Measurements from ENCODE around the gene MAST3.
A peak's percentile ranks its signal among the peaks of the same experiment; 100 is the strongest.
"Not testable (repeated sequence)": the region's sequence is repeated elsewhere in the genome, so short reads cannot be mapped to it uniquely, and the experiment has no call there.

MAST3 gene

DNA sequence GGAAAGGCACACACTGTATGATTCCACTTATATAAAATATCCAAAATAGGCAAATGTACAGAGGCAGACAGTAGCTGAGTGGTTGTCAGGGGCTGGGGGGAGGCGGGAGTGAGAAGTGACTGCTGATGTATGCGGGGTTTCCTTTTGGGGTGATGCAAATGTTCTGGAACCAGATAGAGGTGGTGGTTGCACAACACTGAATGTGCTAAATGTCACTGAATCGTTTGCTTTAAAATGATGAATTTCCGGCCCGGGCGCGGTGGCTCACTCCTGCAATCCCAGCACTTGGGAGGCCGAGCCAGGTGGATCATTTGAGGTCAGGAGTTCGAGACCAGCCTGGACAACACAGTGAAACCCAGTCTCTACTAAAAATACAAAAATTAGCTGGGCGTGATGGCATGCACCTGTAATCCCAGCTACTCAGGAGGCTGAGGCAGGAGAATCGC is 8.5 kb upstream of the MAST3 start:
- not testable (repeated sequence) for DNase-seq

DNA sequence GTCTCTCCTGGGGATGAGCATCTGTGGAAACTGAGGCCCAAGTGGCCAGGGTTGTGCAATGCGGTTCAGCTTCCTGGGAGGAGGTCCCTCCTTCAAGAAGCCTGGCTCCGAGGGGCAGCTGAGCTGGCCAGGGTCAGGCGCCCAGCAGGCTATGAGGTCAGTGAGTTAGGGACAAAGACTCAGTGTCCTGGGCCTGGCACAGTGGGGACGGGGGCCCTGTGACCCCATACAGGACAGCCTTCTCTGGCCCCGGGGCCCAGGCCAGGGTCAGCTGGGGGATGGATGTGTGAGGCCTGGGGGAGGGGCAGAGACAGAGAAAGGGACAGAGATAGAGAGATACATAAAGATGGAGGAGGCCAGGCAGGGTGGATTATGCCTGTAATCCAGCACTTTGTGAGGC is 7.9 kb upstream of the MAST3 start:
- DNase-seq, result no peak

DNA sequence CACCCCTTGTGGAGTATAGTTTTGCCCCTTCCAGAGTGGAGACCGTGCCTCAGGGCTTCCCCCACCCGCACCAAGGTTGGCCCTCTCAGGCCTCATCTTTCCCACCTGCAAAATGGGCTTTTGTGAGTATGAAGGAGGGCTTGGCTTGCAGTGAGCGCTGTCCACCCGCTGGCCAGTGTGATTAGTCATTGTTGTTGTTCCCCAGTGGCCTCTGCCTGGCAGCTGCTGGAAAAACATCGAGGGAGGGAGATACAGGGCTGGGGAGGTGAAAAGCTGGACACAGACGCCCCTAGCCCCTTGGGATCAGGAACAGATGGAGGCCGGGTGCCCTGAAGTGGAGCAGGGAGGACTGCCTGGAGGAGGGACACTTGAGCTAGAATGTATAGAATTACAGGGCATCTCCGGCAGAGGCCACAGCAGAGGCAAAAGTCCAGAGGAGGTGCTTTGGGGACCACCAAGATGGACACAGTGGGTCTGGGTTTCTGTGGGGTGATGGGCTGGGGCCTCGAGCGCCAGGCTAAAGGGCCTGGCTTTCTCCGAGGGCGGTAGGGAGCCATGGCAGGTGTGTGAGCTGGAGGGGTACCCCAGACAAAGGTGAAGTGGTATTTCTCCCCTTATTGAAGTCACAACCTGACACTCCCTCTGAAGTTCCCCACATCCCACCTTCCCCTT is 6.9 kb upstream of the MAST3 start:
- no peak for DNase-seq

DNA sequence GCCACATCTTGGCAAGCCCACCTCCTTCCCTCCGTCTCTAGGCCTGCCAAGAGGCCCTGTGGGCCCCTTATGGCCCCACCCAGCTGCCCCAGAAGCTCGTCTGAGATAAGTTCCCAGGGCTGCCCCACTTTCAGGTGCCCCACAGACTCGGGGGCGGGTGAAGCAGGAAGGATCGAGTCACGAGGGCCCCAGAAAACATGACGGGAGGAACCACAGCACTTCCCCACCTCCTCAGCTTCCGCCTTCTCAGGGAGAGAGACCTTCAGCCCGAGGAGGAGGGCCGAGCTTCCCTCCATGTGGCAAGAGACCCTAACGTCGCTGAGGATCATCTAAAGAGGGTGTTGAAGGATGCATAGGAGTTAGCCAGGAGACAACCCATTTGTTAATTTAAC is 6.4 kb upstream of the MAST3 start:
- no peak for DNase-seq

DNA sequence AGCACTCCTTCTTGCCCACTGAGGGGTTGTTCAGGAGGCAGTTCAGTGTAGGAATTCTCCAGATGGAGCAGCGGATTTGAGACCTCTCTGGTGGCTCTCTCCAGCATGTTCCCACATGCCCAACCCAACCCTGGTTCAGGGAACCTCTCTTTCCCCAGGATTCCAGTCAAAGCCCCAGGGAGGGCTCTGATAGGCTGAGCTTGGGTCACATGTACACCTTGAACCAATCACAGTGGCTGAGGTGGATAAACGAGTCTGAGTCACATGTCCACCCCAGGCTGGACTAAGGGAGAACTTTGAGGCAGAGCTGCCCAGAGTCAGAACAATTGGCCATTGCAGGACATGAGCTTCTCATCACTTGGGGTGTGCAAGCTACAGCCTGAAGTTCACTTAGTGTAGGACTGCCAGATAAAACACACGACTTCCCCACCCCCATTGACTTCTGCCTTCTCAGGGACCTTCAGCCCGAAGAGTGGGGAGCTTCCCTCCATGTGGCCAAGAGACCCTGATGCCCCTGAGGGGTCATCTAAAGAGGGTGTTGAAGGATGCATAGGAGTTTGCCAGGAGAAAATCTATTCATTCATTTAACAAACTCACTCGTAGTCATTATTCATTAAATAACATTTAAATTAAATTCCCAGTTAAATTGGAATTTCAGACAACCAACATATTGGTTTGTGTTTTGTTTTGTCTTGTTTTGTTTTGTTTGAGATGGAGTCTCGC is 4.0 kb upstream of the MAST3 start:
- DNase-seq, result no peak

DNA sequence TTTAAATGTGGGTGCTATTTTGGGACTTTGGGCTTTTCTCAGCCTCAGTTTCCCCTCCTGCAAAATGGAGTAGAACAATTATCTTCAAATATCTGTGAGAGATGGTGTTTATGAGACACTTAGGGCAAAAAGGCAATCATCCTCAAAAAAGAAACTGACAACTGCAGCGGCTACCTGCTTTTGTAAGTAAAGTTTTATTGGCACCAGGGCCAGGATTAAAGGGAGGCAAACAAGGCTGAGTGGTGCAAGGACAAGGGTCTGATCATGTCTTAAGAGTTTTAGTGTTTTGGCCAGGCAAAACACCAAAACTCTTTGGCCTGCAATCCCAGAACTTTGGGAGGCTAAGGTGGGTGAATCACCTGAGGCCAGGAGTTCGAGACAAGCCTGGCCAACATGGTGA is 1.3 kb upstream of the MAST3 start:
- no peak for DNase-seq

DNA sequence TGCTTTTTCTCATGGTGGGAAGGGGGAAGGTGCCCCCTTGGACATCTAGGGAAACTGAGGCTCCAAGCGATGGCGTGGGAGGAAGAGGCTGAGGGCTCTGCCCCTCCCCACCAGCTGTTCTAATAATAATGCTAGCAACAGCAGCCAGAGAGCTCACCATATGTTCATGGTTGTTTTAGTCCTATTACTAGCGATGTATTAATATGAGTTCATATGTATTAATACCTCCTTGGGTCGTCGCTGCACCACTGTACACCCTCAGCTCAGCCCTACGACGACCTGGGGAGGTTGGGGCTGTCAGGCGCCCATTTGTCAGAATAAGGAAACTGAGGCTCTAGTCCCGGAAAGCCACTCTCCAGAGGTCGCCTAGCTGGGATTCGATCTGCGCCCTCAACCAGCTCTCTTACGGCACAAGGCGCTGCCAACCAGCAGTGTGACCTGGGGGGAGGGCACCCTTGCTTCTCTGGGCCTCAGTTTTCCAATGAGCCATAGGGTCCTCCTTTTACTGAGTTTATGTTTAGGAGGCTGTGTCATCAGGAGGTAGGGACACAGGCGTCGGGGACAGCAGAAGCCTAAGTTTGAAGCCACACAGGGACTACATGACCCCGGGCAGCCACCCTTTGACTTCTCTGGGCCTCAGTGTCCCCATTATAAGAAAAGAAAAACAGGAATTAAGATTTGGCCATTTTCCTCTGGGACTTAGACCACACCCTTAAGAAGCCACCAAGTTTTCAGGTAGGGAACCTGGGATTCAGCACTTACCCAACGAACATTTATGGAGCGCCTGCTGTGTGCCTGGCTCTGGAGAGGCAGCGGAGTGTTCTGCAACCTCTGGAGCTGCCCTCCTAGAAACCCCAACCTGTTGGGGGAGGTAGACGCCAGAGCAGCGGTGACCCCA is 664 bp downstream of the MAST3 start:
- no peak for DNase-seq

DNA sequence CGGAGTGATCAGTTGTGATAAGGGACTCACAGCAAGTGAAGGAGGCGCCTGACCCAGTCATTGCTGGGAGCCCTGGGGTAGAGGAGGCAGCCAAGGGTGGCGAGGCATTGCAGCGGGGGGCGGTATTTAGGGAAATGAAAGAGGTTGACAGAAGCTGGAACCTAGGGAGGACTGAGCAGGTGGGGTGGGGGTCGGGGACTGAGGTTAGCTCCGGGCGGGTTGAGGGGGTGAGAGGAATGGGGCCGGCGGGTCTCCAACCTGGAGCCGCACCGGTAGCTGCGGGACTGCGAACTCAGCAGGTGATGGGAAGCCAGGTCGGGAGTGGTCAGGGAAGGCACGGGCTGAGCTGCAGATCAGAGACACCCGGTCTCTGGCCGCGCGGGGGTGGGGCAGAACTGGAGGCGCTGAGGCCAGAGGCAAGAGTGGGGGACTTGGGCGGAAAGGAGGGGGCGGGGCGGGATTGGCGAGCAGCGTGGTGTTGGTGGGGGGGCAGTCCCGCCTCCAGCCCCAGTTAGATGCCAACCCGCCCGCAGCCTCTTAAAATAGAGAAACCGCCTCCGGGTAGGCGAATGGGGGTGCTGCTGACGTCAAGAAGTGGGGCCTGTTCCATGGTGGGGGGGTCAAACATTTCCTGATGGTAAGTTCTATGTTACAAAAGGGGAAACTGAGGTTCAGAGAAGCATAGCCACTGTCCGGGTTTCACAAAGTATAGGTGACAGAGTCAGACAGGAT is 1.5 kb downstream of the MAST3 start:
- DNase-seq, result peak; percentile 70

DNA sequence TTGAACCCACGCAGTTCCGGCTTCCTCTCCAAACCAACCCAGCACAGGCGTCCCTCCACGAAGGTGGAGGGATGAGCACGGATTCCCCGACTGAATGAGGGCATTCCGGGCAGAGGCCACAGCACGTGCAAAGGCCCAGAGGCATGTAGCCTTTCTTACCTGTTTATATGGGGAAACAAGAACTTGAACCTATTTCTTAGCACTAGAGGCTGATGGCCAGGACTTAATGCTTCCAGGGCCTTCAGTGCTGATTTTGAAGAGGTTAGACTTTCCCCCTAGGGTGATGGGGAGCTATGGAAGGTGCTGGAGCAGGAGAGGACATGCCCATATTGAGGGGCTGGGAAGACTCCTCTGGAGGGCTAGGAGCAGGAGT is 2.0 kb downstream of the MAST3 start:
- no peak for DNase-seq

DNA sequence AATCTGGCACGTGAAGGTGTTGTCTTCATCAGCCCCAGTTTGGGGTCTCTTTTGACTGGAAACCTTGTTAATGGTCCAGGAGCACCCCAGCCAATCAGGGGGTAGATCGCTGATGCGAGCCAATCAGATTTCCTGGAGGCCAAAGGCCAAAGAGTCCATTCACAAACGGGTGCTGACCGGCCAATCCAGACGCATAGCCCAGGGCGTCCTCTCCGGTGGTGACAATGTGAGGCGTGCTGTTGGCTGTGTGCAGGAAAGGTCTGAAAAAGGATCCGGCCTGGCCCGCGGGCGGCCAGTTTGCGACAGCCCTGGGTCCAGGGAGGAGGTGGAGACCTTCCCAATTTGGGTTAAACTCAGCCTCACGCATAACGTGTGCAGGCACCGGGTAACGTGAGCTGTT is 3.1 kb downstream of the MAST3 start:
- DNase-seq, result no peak

DNA sequence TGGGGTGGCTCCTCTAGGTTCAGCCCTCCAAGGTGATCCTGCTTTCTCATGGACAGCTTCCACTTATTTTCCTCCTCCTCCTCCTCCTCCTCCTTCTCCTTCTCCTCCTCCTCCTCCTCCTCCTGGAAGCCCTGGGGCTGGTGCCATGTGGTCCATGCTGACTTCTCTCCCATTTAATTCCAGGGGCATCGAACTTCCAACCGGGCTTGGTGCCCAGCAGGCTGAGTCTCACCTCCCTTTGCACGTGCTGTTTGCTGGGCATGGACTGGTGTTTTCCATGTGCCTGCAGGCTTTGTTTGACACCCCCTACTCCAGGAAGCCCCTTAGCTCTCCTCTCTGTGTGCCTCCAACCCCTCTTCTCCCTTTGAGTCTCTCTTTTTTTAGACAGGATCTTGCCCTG is 3.7 kb downstream of the MAST3 start:
- DNase-seq, result no peak

DNA sequence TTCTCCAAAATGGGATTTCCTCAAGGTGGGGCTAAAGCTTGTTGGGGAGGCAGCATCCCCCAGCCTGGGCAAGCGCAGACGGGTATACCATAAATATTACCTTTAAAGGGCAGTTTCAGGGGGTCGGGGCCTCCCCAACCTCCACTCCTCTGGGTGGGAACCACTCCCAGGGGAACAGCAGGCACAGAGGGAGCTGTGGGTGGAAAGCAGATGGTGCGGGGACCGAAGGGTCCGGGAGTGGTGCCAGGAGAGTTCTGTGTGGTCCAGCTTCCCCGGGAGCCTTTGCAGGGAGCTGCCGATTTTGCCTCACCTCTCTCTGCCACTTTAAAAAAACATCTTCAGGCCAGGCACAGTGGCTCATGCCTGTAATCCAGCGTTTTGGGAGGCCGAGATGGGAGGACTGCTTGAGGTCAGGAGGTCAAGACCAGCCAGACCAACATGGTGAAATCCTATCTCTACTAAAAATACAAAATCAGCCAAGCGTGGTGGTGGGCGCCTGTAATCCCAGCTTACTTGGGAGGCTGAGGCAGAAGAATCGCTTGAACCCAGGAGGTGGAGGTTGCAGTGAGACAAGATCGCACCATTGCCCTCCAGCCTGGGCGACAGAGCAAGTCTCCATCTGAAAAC is 5.5 kb downstream of the MAST3 start:
- no peak for DNase-seq

DNA sequence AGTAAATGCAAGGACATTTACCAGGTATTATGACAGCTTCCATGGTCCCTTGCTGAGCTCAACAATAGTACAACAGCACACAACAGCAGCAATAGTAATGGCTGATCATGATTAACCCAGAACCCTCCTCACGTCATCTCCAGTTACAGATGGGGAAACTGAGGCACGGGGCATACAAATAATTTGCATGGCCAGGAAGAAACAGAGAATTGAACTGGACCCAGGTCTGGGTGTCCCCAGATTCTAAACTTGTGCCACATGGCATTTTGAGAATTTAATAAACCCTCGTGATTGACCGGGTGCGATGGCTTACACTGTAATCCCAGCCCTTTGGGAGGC is 7.2 kb downstream of the MAST3 start:
- no peak for DNase-seq

DNA sequence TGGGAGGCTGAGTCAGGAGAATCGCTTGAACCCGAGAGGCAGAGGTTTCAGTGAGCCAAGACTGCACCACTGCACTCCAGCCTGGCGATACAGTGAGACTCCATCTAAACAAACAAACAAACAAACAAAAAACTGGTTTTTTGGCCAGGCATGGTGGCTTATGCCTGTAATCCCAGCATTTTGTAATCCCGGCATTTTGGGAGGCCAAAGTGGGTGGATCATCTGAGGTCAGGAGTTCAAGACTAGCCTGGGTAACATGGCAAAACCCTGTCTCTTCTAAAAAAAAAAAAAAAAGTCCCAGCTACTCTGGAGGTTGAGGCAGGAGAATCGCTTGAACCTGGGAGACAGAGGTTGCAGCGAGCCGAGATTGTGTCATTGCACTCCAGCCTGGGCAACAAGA is 7.7 kb downstream of the MAST3 start:
- DNase-seq, result not testable (repeated sequence)

DNA sequence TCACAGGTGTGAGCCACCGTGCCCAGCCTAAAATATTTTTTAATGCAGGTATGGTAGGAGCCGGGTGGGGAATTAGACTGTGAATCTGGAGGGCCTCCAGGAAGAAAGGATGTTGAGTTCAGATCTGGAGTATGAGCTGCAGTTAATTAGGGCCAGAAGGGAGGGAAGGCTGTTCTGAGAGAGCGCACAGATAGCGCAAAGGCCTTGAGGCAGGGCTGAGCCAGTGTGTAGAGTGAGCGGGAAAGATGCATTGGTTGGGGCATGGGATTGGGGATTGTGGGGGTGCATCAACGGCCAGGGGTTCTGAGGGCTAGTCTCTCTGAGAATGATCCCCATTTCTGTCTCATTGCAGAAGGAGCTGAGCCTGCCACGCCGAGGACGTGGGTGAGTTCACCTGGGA is 9.7 kb downstream of the MAST3 start:
- no peak for DNase-seq

DNA sequence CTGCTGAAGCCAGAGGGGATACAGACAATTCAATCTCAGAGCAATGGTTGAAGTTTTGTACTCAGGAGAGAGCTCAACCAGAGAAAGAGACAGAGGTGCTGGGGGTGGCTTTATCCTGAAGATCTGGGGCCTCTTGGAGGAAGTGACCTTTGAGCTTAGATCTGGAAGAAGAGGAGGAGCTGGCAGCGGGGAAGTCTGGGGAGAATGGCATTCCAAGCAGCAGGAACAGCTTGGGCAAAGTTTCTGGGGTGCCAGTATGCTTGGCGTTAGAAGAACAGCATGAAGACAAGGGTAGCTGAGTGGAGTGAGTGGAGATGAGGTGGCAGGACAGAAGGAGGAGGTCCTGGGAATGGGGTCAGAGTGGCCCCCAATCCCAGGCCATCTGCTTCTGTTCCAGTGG is 11.3 kb downstream of the MAST3 start:
- DNase-seq, result no peak

DNA sequence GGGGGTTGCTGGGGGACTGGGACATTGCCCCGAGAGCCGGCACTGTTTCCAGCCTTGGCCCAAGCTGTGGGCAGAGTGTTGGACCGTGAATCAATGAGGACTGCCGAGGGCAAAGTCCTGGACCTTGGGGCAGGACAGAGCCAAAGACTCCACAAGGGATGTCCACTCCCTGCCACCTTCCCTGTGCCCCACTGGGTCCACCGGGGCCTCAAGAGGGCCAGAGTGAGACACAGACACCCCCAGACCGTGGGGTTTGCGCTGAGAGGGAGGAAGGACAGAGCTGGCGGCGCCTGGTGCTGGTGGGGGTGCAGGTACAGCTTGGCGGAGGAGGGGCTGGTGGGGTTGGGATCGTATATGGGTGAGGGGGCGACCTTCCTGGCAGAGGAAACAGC is 11.8 kb downstream of the MAST3 start:
- DNase-seq, result no peak

DNA sequence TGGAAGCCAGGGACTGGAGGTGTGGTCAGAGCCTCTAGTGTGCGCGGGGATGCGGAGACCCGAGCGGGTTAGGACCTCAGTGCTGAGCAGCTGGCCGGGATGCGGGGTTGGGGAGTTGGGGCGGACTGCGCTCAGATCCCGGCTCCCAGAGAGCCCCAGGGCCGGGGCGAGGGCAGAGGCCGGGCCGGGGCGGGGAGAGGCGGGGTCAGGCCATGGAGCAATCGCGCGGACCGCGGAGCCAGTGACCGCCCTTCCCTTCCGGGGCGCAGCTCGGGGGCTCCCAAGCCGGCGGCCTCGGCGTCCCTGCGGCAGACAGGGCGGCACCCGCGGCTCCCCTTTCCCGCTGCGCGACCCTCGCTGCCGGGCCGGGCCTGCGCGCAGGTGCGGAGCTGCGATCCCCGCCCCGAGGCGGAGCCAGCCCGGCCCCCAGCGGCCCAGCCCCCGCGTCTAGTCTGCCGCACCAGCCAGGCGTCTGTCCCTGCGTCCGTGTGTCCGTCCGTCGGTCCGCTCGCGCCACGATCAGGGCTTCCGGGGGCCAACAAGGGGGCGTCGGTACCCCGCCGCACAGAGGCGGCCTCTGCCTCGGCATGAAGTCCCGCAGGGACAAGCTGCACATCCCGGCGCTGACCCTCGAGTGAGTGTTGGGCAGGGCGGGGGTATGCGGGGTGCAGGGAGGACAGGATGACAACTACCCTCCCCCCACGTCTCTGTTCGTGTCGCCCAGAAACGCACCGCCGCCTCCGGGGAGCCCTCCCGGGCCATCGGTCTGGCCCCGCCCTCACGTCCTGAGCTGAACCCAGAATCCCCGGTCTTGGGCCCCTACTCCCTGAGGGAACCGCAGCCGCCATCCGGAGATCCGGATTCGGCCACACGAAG is 12.4 kb downstream of the MAST3 start:
- DNase-seq, result peak; percentile 54

DNA sequence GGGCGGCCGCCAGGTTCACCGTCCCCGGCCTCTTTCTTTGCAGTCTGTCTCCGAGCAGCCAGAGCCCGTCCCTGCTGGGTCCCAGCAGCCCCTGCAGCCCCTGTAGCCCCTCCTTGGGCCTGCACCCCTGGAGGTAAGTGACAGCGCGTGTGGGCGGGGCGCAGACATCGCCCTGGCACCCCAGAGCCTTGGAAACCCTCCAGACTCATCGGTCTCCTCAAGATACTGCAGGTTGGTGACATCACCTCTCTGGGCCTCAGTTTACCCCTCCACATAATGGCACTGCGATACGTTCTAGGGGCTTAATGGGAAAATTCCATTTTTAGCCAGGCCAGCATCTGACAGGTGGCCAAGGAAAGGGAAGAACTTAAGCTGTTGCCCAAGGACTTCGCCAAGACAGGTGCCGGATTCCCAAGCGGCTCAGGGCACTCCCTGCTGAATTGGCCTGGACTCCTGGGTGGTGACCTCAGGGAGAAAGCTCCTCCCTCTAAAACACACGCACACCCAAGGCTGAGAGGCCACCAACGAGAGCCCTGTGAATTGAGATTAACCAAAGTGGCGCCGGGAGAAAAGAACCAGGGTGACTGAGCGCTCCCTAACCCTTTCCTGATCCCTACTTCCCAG is 13.1 kb downstream of the MAST3 start:
- no peak for DNase-seq

DNA sequence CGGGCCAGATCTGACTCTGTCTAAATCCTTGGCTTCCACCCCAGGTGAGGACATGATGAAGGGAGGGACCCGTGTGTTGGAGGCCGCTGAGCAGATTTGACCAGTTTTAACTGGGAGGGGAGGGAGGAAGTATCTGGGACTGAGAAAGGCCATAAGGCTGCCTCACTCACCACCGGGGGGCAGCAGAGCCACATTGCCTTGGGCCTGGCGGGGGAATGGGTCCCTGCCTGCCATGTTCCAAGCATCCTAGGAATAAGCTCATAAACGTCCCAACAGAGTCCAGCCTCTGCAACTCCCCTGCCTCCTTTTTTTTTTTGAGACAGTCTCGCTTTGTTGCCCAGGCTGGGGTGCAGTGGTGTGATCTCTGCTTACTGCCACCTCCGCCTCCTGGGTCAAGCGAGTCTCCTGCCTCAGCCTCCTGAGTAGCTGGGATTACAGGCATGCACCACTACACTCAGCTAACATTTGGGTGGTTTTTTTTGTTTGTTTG is 15.5 kb downstream of the MAST3 start:
- DNase-seq, result peak; percentile 84

DNA sequence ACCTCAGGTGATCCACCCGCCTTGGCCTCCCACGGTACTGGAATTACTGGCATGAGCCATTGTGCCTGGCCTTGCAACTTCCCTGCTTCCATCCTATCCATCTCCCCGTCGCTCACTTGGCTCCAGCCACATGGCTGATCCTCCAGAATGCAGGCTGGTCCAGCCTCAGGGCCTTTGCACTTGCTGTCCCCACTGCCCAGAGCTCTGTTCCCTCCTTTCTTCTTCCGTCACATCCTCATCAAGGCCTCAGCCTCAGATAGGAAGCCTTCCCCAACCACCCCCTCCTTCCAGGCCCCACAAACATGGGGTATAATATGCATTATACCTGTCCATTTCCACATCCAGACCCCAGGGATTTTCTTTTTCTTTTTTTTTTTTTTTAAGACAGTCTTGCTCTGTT is 16.2 kb downstream of the MAST3 start:
- no peak for DNase-seq

Data from RPMI8226 (cell line).